ENCODE measurements around the gene ZBTB3. TPM values are rescaled to one million over a fixed set of nuclear protein-coding genes. Genes with fewer than 3 reads are reported as not detected.

The ZBTB3 gene
- total and polyA plus RNA-seq, 2 of the 8 experiments (the other 6 are each of a cell fraction or from before 2014, with no cell fraction given), result 30.2 to 76.9 TPM

- Histone ChIP-seq H3K9ac (replicated peaks in 1 of 4; ENCODE audit: extremely low read depth in 1 of 4, low read depth in 3 of 4, low read length in 3 of 4) (peak overlapping the region; percentile 67 to 88 (median 74)), H2AFZ (ENCODE audit: low read length) (peak overlapping the region; percentile 4; the same call in 1 of the 2 replicates), H3K36me3 (ENCODE audit: control insufficient read depth in 2 of 4, insufficient read depth in 4 of 4, low read length in 3 of 4) (peaks cover 2 to 15% (median 5%) of the 10 kb centered on the region in 4 experiments; a peak in 6 of 8 replicates), H3K18ac (ENCODE audit: extremely low read depth, low read length) (peak overlapping the region; percentile 78), H3K9me3 (ENCODE audit: insufficient read depth in 2 of 2, low read depth in 1 of 2, low read length in 1 of 2) (no peaks in the 10 kb centered on the region), H4K20me1 (replicated peaks in 1 of 2; ENCODE audit: control insufficient read depth in 1 of 2, insufficient read depth in 2 of 2, low read length in 2 of 2) (no peaks in the 10 kb centered on the region), H3K14ac (ENCODE audit: insufficient read length) (no peak overlapping the region), H3K4me1 (replicated peaks in 1 of 4; ENCODE audit: control insufficient read depth in 3 of 4, insufficient read depth in 4 of 4, low read length in 3 of 4) (peaks cover 7 to 34% (median 20%) of the 10 kb centered on the region in 4 experiments), H4K8ac (ENCODE audit: extremely low read depth, insufficient read depth, low read length) (peak overlapping the region; percentile 7; the same call in 1 of the 2 replicates), H3K4me2 (ENCODE audit: insufficient read depth in 1 of 2, low read depth in 2 of 2, low read length in 2 of 2) (peak overlapping the region; percentile 99), H4K91ac (replicated peaks; ENCODE audit: insufficient read length, low read length) (peak overlapping the region; percentile 67), H3K4me3 (ENCODE audit: extremely low read depth in 1 of 4, insufficient read depth in 2 of 4, low read depth in 3 of 4, low read length in 4 of 4) (peak overlapping the region; percentile 64 to 83 (median 82)), H3K4ac (replicated peaks; ENCODE audit: insufficient read length, low read depth, low read length) (peak overlapping the region; percentile 75), H3K79me2 (ENCODE audit: control insufficient read depth in 1 of 2, insufficient read depth in 2 of 2, low read length in 2 of 2) (peaks cover 0 to 7% of the 10 kb centered on the region in 2 experiments; a peak in 1 of 4 replicates), H3K23ac (ENCODE audit: insufficient read length) (no peak overlapping the region), H2BK20ac (ENCODE audit: low read length) (no peak overlapping the region), H3K27me3 (replicated peaks in 1 of 4; ENCODE audit: control insufficient read depth in 3 of 4, extremely low read depth in 1 of 4, insufficient read depth in 3 of 4, low read length in 3 of 4) (no peaks in the 10 kb centered on the region), H3K79me1 (ENCODE audit: low read depth, low read length) (no peaks in the 10 kb centered on the region; the same call in 1 of the 2 replicates), H2BK5ac (ENCODE audit: low read depth, low read length) (peak overlapping the region; percentile 86), H4K5ac (ENCODE audit: insufficient read length, low read depth, low read length) (no peak overlapping the region), H2BK15ac (ENCODE audit: low read length) (0 out of 2 replicates have a peak overlapping the region, but pooled peaks have one; percentile 81), H2BK120ac (replicated peaks; ENCODE audit: low read depth, low read length) (no peak overlapping the region), H3K27ac (ENCODE audit: low read depth, low read length) (peak overlapping the region; percentile 65), H3K56ac (replicated peaks; ENCODE audit: insufficient read length, low read depth, low read length) (no peak overlapping the region), H3K23me2 (ENCODE audit: low read depth, low read length) (peaks cover 22% of the 10 kb centered on the region), H2BK12ac (ENCODE audit: low read depth, low read length) (peak overlapping the region; percentile 77; the same call in 1 of the 2 replicates), H2AK5ac (ENCODE audit: low read depth, low read length) (no peak overlapping the region; the same call in 1 of the 2 replicates)
- WGBS, 2 experiments (ENCODE audit: extremely low coverage in 1 of 2, insufficient coverage in 1 of 2, insufficient read length in 1 of 2, insufficient replicate concordance in 2 of 2, low coverage in 1 of 2, low lambda C conversion rate in 2 of 2, missing lambda C conversion rate in 1 of 2), result 1% methylated on average over 58 of the region's 73 CpGs; no CpG with 5 or more reads in 1 of the 2 experiments
- FAIRE-seq (no peak), DNase-seq (ENCODE audit: low read depth in 1 of 2, low spot score in 2 of 2) (peak; percentile 82 to 95)
- POLR2A ChIA-PET (ENCODE audit: partially characterized antibody), result interaction anchor here (0.8 to 61.4 kb wide), 34 partner anchors 8 to 184 kb away, joined by 3 to 2041 read pairs (median 8); partner anchors contain the start of genes C11orf98, CSKMT, EEF1G and EML3
- CTCF ChIA-PET (ENCODE audit: partially characterized antibody), result interaction anchor here (0.5 to 3.8 kb wide), 11 partner anchors 12 to 363 kb away, joined by 3 to 21 read pairs (median 3); partner anchors contain the start of genes LRRN4CL, ROM1, TAF6L and UBXN1
- TF ChIP-seq TBP (IDR thresholded peaks at IDR 0.05; ENCODE audit: low read depth, low read length) (no peak), SIRT6 (IDR thresholded peaks at IDR 0.05; ENCODE audit: low read length) (no peak), SP4 (IDR thresholded peaks at IDR 0.05; ENCODE audit: low read length) (no peak), CTBP2 (IDR thresholded peaks at IDR 0.05; ENCODE audit: borderline replicate concordance, insufficient read depth, insufficient read length, low read length) (no peak), SIN3A (conservative IDR thresholded peaks at IDR 0.05 in 1 of 2, IDR thresholded peaks at IDR 0.05 in 1 of 2; ENCODE audit: low read depth in 1 of 2, low read length in 2 of 2) (peak; percentile 49 to 90; a peak in 3 of 4 replicates), SP2 (IDR thresholded peaks at IDR 0.05; ENCODE audit: low read length) (no peak), CHD2 (IDR thresholded peaks at IDR 0.05; ENCODE audit: low read length) (no peak), SRF (IDR thresholded peaks at IDR 0.05; ENCODE audit: low read depth, low read length) (no peak), USF2 (IDR thresholded peaks at IDR 0.05; ENCODE audit: low read length) (no peak)
These were observed 47.8 kb downstream of the ZBTB3 start for GRCh38 chr11:62705880-62706849.
